Mesendoderm (in vitro differentiated cells): ENCODE data around the gene CPEB2.

Source experiments
- DNase-seq: peaks from one replicate; pipeline ENCODE4 v3.0.0; 2013
- H2AK5ac ChIP-seq: 2 replicates; pipeline ENCODE4 v1.6.1; 2013; ENCODE audit warnings: low read length, inconsistent platforms
- H2BK120ac ChIP-seq: 2 replicates; pipeline ENCODE4 v1.6.1; 2013; ENCODE audit warnings: low read depth, mild to moderate bottlenecking, low read length, moderate library complexity, mixed read lengths
- H2BK15ac ChIP-seq: replicated peaks from 2 replicates; pipeline ENCODE4 v1.6.1; 2013; ENCODE audit warnings: low read depth, mild to moderate bottlenecking, moderate library complexity
- H2BK5ac ChIP-seq: 2 replicates; pipeline ENCODE4 v1.6.1; 2013; ENCODE audit warnings: low read length, inconsistent platforms
- H3K18ac ChIP-seq: 2 replicates; pipeline ENCODE4 v1.6.1; 2013; ENCODE audit warnings: mild to moderate bottlenecking, low read length, mixed read lengths
- H3K23ac ChIP-seq: one replicate; pipeline ENCODE4 v1.6.1; 2013; ENCODE audit warnings: low read length
- H3K27ac ChIP-seq: 2 replicates; pipeline ENCODE4 v1.5.1; 2013; ENCODE audit warnings: low read depth, mild to moderate bottlenecking, inconsistent platforms, low read length, moderate library complexity
- H3K27me3 ChIP-seq: 2 replicates; pipeline ENCODE4 v1.6.1; 2013; ENCODE audit warnings: low read length, control low read depth, mild to moderate bottlenecking, inconsistent platforms; ENCODE audit not compliant: insufficient read depth, poor library complexity
- H3K36me3 ChIP-seq: 2 replicates; pipeline ENCODE4 v1.6.1; 2013; ENCODE audit warnings: low read length, inconsistent platforms; ENCODE audit not compliant: control insufficient read depth, insufficient read depth
- H3K4ac ChIP-seq: one replicate; pipeline ENCODE4 v1.6.1; 2013; ENCODE audit warnings: low read depth, mild to moderate bottlenecking, low read length, moderate library complexity
- H3K4me1 ChIP-seq: 2 replicates; pipeline ENCODE4 v1.6.1; 2013; ENCODE audit warnings: low read depth, low read length, inconsistent platforms; ENCODE audit not compliant: control insufficient read depth
- H3K4me2 ChIP-seq: 2 replicates; pipeline ENCODE4 v1.6.1; 2013; ENCODE audit warnings: low read length
- H3K4me3 ChIP-seq: 2 replicates; pipeline ENCODE4 v1.5.1; 2013; ENCODE audit warnings: mild to moderate bottlenecking, low read length
- H3K56ac ChIP-seq: one replicate; pipeline ENCODE4 v1.6.1; 2013; ENCODE audit warnings: low read length
- H3K79me1 ChIP-seq: 2 replicates; pipeline ENCODE4 v1.6.1; 2013; ENCODE audit warnings: low read length, inconsistent platforms
- H3K79me2 ChIP-seq: 2 replicates; pipeline ENCODE4 v1.6.1; 2013; ENCODE audit warnings: mild to moderate bottlenecking, low read length; ENCODE audit not compliant: control insufficient read depth, insufficient read depth
- H3K9ac ChIP-seq: 2 replicates; pipeline ENCODE4 v1.6.1; 2013; ENCODE audit warnings: low read length, inconsistent platforms
- H4K5ac ChIP-seq: one replicate; pipeline ENCODE4 v1.6.1; 2013; ENCODE audit warnings: low read length
- H4K8ac ChIP-seq: one replicate; pipeline ENCODE4 v1.6.1; 2013; ENCODE audit warnings: low read depth, mild to moderate bottlenecking, control low read depth, low read length, moderate library complexity
- WGBS: extraction: QIAGEN DNeasy Blood & Tissue Kit; methylation state at CpG from one replicate; pipeline ENCODE4 v1.1.7; 2013; ENCODE audit warnings: low lambda C conversion rate, missing lambda C conversion rate; ENCODE audit not compliant: insufficient coverage; ENCODE audit errors: extremely low coverage; 5-methylcytosine and 5-hydroxymethylcytosine counted together

The CPEB2 gene

GRCh38 chr4:15117270-15117946 lies 115.1 kb downstream of the CPEB2 start:
- no peak overlapping the region for H3K4ac ChIP-seq
- no peaks in the 10 kb centered on the region for H3K4me1 ChIP-seq
- H3K27ac ChIP-seq, result no peak overlapping the region
- no peak overlapping the region for H3K4me2 ChIP-seq
- H4K8ac ChIP-seq, result no peak overlapping the region
- no peaks in the 10 kb centered on the region for H3K27me3 ChIP-seq
- no peaks in the 10 kb centered on the region for H3K79me1 ChIP-seq
- no peak overlapping the region for H3K18ac ChIP-seq
- no peaks in the 10 kb centered on the region for H3K79me2 ChIP-seq
- H2BK120ac ChIP-seq, result no peak overlapping the region
- no peak overlapping the region for H3K56ac ChIP-seq
- no peak overlapping the region for H3K4me3 ChIP-seq
- no peaks in the 10 kb centered on the region for H3K36me3 ChIP-seq
- no peak for DNase-seq
- H2BK5ac ChIP-seq, result no peak overlapping the region
- H2BK15ac ChIP-seq, result no peak overlapping the region
- no CpG with 5 or more reads among the region's 3 CpGs for WGBS
- no peak overlapping the region for H3K23ac ChIP-seq
- H3K9ac ChIP-seq, result no peak overlapping the region
- H2AK5ac ChIP-seq, result no peak overlapping the region
- no peak overlapping the region for H4K5ac ChIP-seq

GRCh38 chr4:15118292-15118691 lies 116.0 kb downstream of the CPEB2 start:
- Histone ChIP-seq H2BK5ac (no peak overlapping the region), H3K79me1 (no peaks in the 10 kb centered on the region), H4K8ac (no peak overlapping the region), H3K79me2 (no peaks in the 10 kb centered on the region), H3K4ac (no peak overlapping the region), H3K18ac (no peak overlapping the region), H3K9ac (no peak overlapping the region), H3K23ac (no peak overlapping the region), H3K27me3 (no peaks in the 10 kb centered on the region), H4K5ac (no peak overlapping the region), H2BK120ac (no peak overlapping the region), H3K4me2 (no peak overlapping the region), H3K4me3 (no peak overlapping the region), H2AK5ac (no peak overlapping the region), H3K27ac (no peak overlapping the region), H3K36me3 (no peaks in the 10 kb centered on the region), H3K56ac (no peak overlapping the region), H2BK15ac (no peak overlapping the region), H3K4me1 (no peaks in the 10 kb centered on the region)
- WGBS, result no CpG with 5 or more reads among the region's 4 CpGs
- DNase-seq, result no peak
